SU-DHL-6 (cell line): ENCODE data around the gene HOXD10.
A peak's percentile ranks its signal among the peaks of the same experiment; 100 is the strongest.

Experiments used
- H2AFZ ChIP-seq: fragments of 200-600 bp; sonication (generic); 2 replicates; pipeline ENCODE4 v1.6.1; 2014; ENCODE audit warnings: low read depth, mild to moderate bottlenecking, moderate library complexity, mixed read lengths, antibody characterized with exemption, low read length; ENCODE audit not compliant: severe bottlenecking
- H3F3A ChIP-seq: fragments of 200-600 bp; shearing (Covaris generic); 2 replicates; pipeline ENCODE4 v1.6.0; 2016; ENCODE audit warnings: antibody characterized with exemption, mild to moderate bottlenecking; ENCODE audit not compliant: insufficient read depth
- H3K27ac ChIP-seq: fragments of 200-600 bp; sonication (generic); 2 replicates; pipeline ENCODE4 v1.5.1; 2016; ENCODE audit warnings: low read depth, mild to moderate bottlenecking, low read length, moderate library complexity, mixed read lengths
- H3K27me3 ChIP-seq: fragments of 200-600 bp; sonication (generic), shearing (Covaris generic); 2 replicates; pipeline ENCODE4 v1.6.0; 2014; ENCODE audit warnings: mild to moderate bottlenecking, low read length
- H3K36me3 ChIP-seq: fragments of 200-600 bp; sonication (generic); 2 replicates; pipeline ENCODE4 v1.6.1; 2014; ENCODE audit warnings: mild to moderate bottlenecking, low read length, mixed read lengths
- H3K4me2 ChIP-seq: fragments of 300-600, 200-600 bp; shearing (Covaris generic), sonication (generic); 2 replicates; pipeline ENCODE4 v1.6.0; 2014; ENCODE audit warnings: low read length, low read depth, mild to moderate bottlenecking; ENCODE audit not compliant: poor library complexity, severe bottlenecking
- H3K4me3 ChIP-seq: fragments of 200-600 bp; sonication (generic); 2 replicates; pipeline ENCODE4 v1.5.1; 2014; ENCODE audit warnings: antibody characterized with exemption, low read length, mild to moderate bottlenecking, mixed read lengths; ENCODE audit not compliant: insufficient read depth, poor library complexity, severe bottlenecking
- H3K79me2 ChIP-seq: fragments of 200-600 bp; sonication (generic); 2 replicates; pipeline ENCODE4 v1.6.1; 2014; ENCODE audit warnings: mild to moderate bottlenecking, low read length, moderate library complexity; ENCODE audit not compliant: insufficient read depth
- H3K9ac ChIP-seq: fragments of 200-600 bp; sonication (generic); 2 replicates; pipeline ENCODE4 v1.7.0; 2014; ENCODE audit warnings: mild to moderate bottlenecking, low read length
- H3K9me2 ChIP-seq: fragments of 200-600 bp; sonication (generic); replicated peaks from 2 replicates; pipeline ENCODE4 v1.6.1; 2014; ENCODE audit warnings: low read length; ENCODE audit not compliant: insufficient read depth
- H3K9me3 ChIP-seq: fragments of 200-600 bp; sonication (generic); 2 replicates; pipeline ENCODE4 v1.6.1; 2014; ENCODE audit warnings: low read length, mixed read lengths; ENCODE audit not compliant: insufficient read depth
- H4K20me1 ChIP-seq: fragments of 200-600 bp; sonication (generic); 2 replicates; pipeline ENCODE4 v1.6.1; 2014; ENCODE audit warnings: low read depth, mild to moderate bottlenecking, antibody characterized with exemption, low read length, moderate library complexity, mixed read lengths
- CTCF ChIP-seq: fragments of 200-600 bp; sonication (generic); IDR thresholded peaks from one replicate; pipeline ENCODE4 v1.5.1; 2017; ENCODE audit warnings: antibody characterized with exemption, mild to moderate bottlenecking, low read length, moderate library complexity; ENCODE audit not compliant: insufficient read depth, poor library complexity, severe bottlenecking
- EZH2phosphoT487 ChIP-seq: fragments of 200-600 bp; sonication (generic), shearing (Covaris generic); conservative IDR thresholded peaks from 2 replicates; pipeline ENCODE4 v1.6.1; 2018; ENCODE audit warnings: mild to moderate bottlenecking, antibody characterized with exemption, low read length, moderate library complexity, mixed read lengths

Gene HOXD10

GRCh38 chr2:176084611-176085119 lies 31.9 kb upstream of the HOXD10 start:
- H3K9me3 ChIP-seq: no peaks in the 10 kb centered on the region
- TF ChIP-seq CTCF: no peak
- no peak for TF ChIP-seq EZH2phosphoT487
- no peaks in the 10 kb centered on the region for H3F3A ChIP-seq
- no peak overlapping the region for H2AFZ ChIP-seq
- H3K27me3 ChIP-seq: no peaks in the 10 kb centered on the region
- H3K9me2 ChIP-seq: no peaks in the 10 kb centered on the region
- H3K4me3 ChIP-seq: no peak overlapping the region
- H4K20me1 ChIP-seq: no peaks in the 10 kb centered on the region
- no peak overlapping the region for H3K4me2 ChIP-seq
- H3K9ac ChIP-seq: no peak overlapping the region
- H3K36me3 ChIP-seq: no peaks in the 10 kb centered on the region
- H3K27ac ChIP-seq: no peak overlapping the region
- H3K79me2 ChIP-seq: no peaks in the 10 kb centered on the region

DNA sequence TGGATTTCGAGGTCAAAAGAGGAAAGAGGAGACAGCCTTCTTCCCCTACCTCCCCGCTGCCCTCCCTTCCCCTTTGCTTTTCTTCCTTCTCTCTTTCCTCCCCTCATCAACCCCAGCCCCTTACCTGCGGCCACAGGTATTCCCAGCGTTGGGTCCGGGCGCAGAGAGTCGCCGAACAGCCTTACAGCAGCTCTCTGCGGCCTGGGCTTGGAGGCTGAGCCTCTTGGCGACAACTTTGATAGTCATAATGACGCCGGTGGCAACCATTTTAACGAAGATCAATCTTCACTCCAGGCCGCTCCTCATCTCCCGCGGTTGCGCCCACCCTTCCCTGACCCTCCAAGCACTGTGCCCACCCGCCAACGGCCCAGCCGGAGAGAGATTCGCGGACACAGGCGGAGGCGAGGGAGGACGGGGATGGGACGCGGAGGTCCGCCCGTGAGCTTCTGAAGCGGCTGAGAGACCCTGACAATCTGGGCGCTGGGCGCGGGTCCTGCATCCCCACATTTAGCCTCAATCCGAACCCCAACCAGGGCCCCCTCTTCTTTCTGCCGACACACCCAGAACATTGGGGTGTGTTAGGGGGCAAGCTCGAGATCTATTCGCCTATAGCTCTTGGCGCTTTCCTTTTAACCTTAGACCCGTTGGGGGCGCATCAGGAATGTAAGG lies 31.3 kb upstream of the HOXD10 start:
- Histone ChIP-seq H3K27ac (no peak overlapping the region), H3K36me3 (no peaks in the 10 kb centered on the region), H4K20me1 (no peaks in the 10 kb centered on the region), H3K9me2 (no peaks in the 10 kb centered on the region), H3K4me3 (no peak overlapping the region), H3K9ac (no peak overlapping the region), H3K4me2 (no peak overlapping the region), H3K9me3 (no peaks in the 10 kb centered on the region), H3K79me2 (no peaks in the 10 kb centered on the region), H3K27me3 (no peaks in the 10 kb centered on the region), H3F3A (no peaks in the 10 kb centered on the region), H2AFZ (no peak overlapping the region)
- TF ChIP-seq CTCF (no peak), EZH2phosphoT487 (no peak)

GRCh38 chr2:176085861-176086771 lies 30.5 kb upstream of the HOXD10 start:
- no peak overlapping the region for H3K27ac ChIP-seq
- no peaks in the 10 kb centered on the region for H3F3A ChIP-seq
- H3K27me3 ChIP-seq: no peaks in the 10 kb centered on the region
- no peak overlapping the region for H3K4me2 ChIP-seq
- H3K9me3 ChIP-seq: no peaks in the 10 kb centered on the region
- H3K9ac ChIP-seq: no peak overlapping the region
- no peak overlapping the region for H3K4me3 ChIP-seq
- no peak overlapping the region for H2AFZ ChIP-seq
- H3K79me2 ChIP-seq: no peaks in the 10 kb centered on the region
- no peaks in the 10 kb centered on the region for H4K20me1 ChIP-seq
- no peaks in the 10 kb centered on the region for H3K36me3 ChIP-seq
- TF ChIP-seq CTCF: peak; percentile 16
- no peak for TF ChIP-seq EZH2phosphoT487
- H3K9me2 ChIP-seq: no peaks in the 10 kb centered on the region
